Ovary (tissue), 9 donors: ENCODE data around the gene PEPD. TPM values are rescaled to one million over a fixed set of nuclear protein-coding genes. Genes with fewer than 3 reads are reported as not detected.

Experiments
- DNase-seq, 5 donors: peaks; one replicate each; pipeline ENCODE4 v3.0.0-alpha.2; 2019 to 2020
- H3K27ac ChIP-seq, 2 donors: fragments of 200-600 bp; one replicate each; pipeline versions ENCODE4 v1.5.1 to v1.8.0; 2019 to 2022
- H3K27me3 ChIP-seq: fragments of 200-600 bp; one replicate; pipeline ENCODE4 v1.8.0; 2022
- H3K36me3 ChIP-seq: fragments of 200-600 bp; sonication (generic); one replicate; pipeline ENCODE4 v1.5.1; 2019
- H3K4me1 ChIP-seq: one replicate; pipeline ENCODE4 v1.8.1; 2013; ENCODE audit warnings: mild to moderate bottlenecking, moderate library complexity; ENCODE audit not compliant: insufficient read depth
- H3K4me3 ChIP-seq: fragments of 200-600 bp; sonication (generic); one replicate; pipeline ENCODE4 v1.5.1; 2017
- H3K9me3 ChIP-seq, 2 donors: fragments of 200-600 bp in 1 of 2; sonication (generic) in 1 of 2; one replicate each; pipeline versions ENCODE4 v1.5.1 to v1.8.1; 2013 to 2019; ENCODE audit warnings: mild to moderate bottlenecking in 1 of 2, moderate library complexity in 1 of 2
- CTCF ChIP-seq, 3 donors: fragments of 450-650 bp in 2 of 3; fragments of 200-600 bp in 1 of 3; IDR thresholded peaks; one replicate each; pipeline versions ENCODE4 v1.5.1 to v1.8.0; 2016 to 2022; ENCODE audit warnings: antibody characterized with exemption in 3 of 3, mild to moderate bottlenecking in 1 of 3
- EP300 ChIP-seq: sonication (generic); formaldehyde crosslinking; IDR thresholded peaks from one replicate; pipeline ENCODE4 v1.6.1; 2017; ENCODE audit warnings: antibody characterized with exemption
- POLR2A ChIP-seq: fragments of 450-650 bp; IDR thresholded peaks from one replicate; pipeline ENCODE4 v1.6.1; 2017; ENCODE audit warnings: antibody characterized with exemption, mild to moderate bottlenecking, moderate library complexity
- WGBS, 3 donors: extraction: QIAGEN DNeasy Blood & Tissue Kit in 1 of 3; methylation state at CpG; one replicate each; pipeline versions ENCODE4 v1.1.5 to v1.1.7; 2013 to 2017; 5-methylcytosine and 5-hydroxymethylcytosine counted together
- intact Hi-C, 4 donors: fragments of 100-400 bp; cut with DNase I; formaldehyde crosslinking; loops; one replicate each; pipeline versions ENCODE4 v1.11.0 to v1.15.1; 2022 to 2023
- polyA plus RNA-seq, 2 donors: library from polyadenylated mRNA; stranded (reverse); fragments of 200-250 nt in 1 of 2; fragments of 350-450 nt in 1 of 2; fragmentation: Illumina TruSeq in 1 of 2; extraction: RNeasy Lipid Tissue Mini Kit (QIAGEN cat#74804) in 1 of 2; gene quantifications; one replicate each; pipeline ENCODE4 v1.2.3, GENCODE V29; 2013 to 2014
- total RNA-seq, 7 donors: library from RNA; depleted of rRNA in 2 of 7; stranded (reverse); fragments of >200 nt in 2 of 7; fragmentation: NEBNext Ultra II Directional in 3 of 7; extraction: Animal tissue kit (Norgen Biotek cat#: 25700) in 3 of 7; gene quantifications; one replicate each; pipeline versions ENCODE4 v1.1.0 to v1.2.4, GENCODE V29; 2016 to 2023
- donor health status: DM: no; HTN: no; CAD: no; lungs with moderate emphysema.
- donor health status: DM: no; HTN: no; CAD: no.
- donor health status: Bipolar disorder and iron deficiency.
- donor health status: DM: yes; HTN: yes; CAD: no.
- donor health status: DM: no; HTN: no; CAD: no.
- donor health status: DM: yes; HTN: yes; CAD: no.

Gene PEPD
- total and polyA plus RNA-seq, 9 donors: 38.7 to 66.9 (median 58.9) TPM

DNA sequence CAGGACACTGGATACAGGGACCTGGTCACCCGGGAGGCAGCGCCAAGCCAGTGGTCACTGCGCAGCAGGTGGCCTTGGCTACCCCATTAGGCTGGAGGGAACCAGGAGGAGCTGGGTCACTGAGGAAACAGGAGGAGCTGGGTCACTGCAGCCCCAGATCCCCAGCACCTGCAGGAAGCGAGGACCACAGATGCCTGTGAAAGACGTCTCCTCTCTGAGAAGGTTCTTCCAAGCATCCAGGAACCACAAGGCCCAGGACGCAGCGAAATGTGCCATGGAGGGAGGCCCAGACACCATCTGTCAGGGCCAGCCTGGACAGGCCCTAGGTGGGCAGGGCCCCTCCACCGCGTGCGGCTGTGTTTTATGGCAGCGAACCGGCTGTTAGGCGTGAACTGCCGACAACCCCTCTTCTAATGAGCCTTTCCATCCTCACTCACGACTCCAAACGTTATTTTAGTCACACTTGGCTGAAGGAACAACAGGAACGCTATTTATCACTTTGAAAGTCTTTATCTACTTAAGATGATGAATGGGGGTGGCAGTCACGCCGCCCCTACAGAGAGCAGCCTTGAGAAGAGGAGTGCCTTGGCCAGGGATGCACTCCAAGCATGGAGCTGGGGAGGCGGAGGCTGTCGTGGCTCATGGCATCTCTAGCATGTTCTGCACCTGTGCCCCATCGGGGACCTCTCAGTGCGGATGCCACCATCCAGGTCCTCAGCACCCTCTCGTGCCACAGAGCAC, 94.8 kb downstream of the PEPD start:
- DNase-seq: peak in 1 of 5 donors; percentile 3

DNA sequence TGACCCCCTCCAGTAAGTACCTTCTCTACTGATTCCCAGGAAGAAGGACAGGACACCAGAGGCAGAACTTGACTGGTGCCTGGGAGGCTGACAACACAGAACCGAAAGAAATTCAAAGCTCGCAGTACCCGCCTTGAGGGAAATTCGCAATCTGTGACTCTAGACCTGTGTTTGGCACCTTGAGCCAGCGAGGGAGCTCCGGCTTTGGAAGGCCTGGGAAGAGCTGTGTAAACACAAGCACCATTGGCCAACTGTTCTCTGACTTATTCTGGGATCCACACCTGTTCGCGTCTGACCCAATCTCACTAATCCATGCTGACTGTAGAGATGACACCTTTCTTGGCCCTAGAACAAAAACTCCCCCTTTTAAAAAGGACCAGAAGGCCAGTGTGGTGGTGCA, 97.4 kb downstream of the PEPD start:
- Histone ChIP-seq H3K27ac (no peak overlapping the region), H3K27me3 (no peaks in the 10 kb centered on the region), H3K9me3 (no peaks in the 10 kb centered on the region), H3K36me3 (no peaks in the 10 kb centered on the region), H3K4me1 (no peaks in the 10 kb centered on the region), H3K4me3 (no peak overlapping the region)
- intact Hi-C loops: no loop called here
- DNase-seq: no peak
- TF ChIP-seq EP300: no peak
- no peak for TF ChIP-seq CTCF (IDR thresholded peaks at IDR 0.05)
- TF ChIP-seq POLR2A: no peak
- 93 to 94% (median 93%) methylated on average over 8 of the region's 8 CpGs for WGBS, 3 donors

More for the DNA sequence above, 94.8 kb downstream of the PEPD start:
- H3K27ac ChIP-seq: no peak overlapping the region
- no peaks in the 10 kb centered on the region for H3K27me3 ChIP-seq
- H3K4me3 ChIP-seq: no peak overlapping the region
- H3K9me3 ChIP-seq: no peaks in the 10 kb centered on the region
- intact Hi-C loops: loop anchor here in 1 of 4 donors (5.0 kb wide), 1 partner anchor 341 kb away; no protein-coding TSS in a partner anchor
- H3K4me1 ChIP-seq: no peaks in the 10 kb centered on the region
- TF ChIP-seq POLR2A (no peak), CTCF (IDR thresholded peaks at IDR 0.05) (no peak), EP300 (no peak)
- no peaks in the 10 kb centered on the region for H3K36me3 ChIP-seq
- WGBS, 3 donors: 68 to 77% (median 74%) methylated on average over 24 of the region's 24 CpGs

DNA sequence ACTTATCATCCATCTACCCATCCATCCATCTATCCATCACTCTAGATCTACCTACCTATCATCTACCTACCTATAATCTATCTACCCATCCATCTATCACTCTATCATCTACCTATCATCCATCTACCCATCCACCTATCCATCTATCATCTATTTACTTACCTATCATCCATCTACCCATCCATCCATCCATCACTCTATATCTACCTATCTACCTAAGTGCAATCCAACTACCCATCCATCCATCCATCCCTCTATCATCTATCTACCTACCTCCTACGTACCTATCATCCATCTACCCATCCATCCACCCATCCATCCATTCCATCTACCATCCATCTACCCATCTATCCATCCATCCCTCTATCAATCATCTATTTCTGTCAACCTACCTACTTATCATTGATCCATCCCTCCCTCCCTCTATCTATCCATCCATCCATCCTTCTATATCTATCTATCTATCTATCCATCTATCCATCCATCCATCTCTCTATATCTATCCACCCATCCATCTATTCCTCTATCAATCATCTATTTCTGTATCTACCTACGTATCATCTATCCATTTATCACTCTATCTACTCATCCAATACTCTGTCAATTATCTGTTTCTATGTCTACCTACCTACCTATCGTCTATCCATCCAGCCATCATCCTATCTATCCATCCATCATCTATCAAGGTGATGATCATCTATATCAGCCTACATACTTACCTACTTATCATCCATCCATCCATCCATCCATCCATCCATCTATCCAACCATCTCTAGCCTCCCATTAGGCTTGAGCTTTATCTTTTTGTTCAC, 99.0 kb downstream of the PEPD start:
- no peak for DNase-seq
- Histone ChIP-seq H3K4me1 (no peaks in the 10 kb centered on the region), H3K36me3 (no peaks in the 10 kb centered on the region), H3K27ac (no peak overlapping the region), H3K9me3 (no peaks in the 10 kb centered on the region), H3K4me3 (no peak overlapping the region), H3K27me3 (no peaks in the 10 kb centered on the region)
- no peak for TF ChIP-seq POLR2A
- TF ChIP-seq CTCF (IDR thresholded peaks at IDR 0.05): no peak
- TF ChIP-seq EP300: no peak
- intact Hi-C loops: no loop called here
- 95 to 98% (median 97%) methylated on average over 3 of the region's 3 CpGs for WGBS, 3 donors

GRCh38 chr19:33421368-33421767, 100.2 kb downstream of the PEPD start:
- no peak for TF ChIP-seq POLR2A
- TF ChIP-seq EP300: no peak
- no peak for TF ChIP-seq CTCF (IDR thresholded peaks at IDR 0.05)
- WGBS, 3 donors: 94 to 95% (median 94%) methylated on average over 7 of the region's 7 CpGs
- Histone ChIP-seq H3K27me3 (no peaks in the 10 kb centered on the region), H3K27ac (no peak overlapping the region), H3K4me3 (no peak overlapping the region), H3K36me3 (no peaks in the 10 kb centered on the region), H3K4me1 (no peaks in the 10 kb centered on the region), H3K9me3 (no peaks in the 10 kb centered on the region)
- intact Hi-C loops: no loop called here
- no peak for DNase-seq
